ENCODE data around the gene ID1. TPM values are rescaled to one million over a fixed set of nuclear protein-coding genes. Genes with fewer than 3 reads are reported as not detected.
"Not testable (repeated sequence)": the region's sequence is repeated elsewhere in the genome, so short reads cannot be mapped to it uniquely, and the experiment has no call there.

The ID1 gene
- total RNA-seq, 2 experiments from 2014 or later: 0.85 to 1.4 TPM

GRCh38 chr20:31595654-31596411 is 9.3 kb upstream of the ID1 start:
- Mint-ChIP-seq H3K4me1 (no peaks in the 10 kb centered on the region), H3K27me3 (peaks cover 1% of the 10 kb centered on the region), H3K27ac (no peak overlapping the region), H3K4me3 (no peak overlapping the region), H3K36me3 (ENCODE audit: low read depth) (no peaks in the 10 kb centered on the region), H3K9me3 (no peaks in the 10 kb centered on the region)
- POLR2A ChIA-PET: no interaction called here
- no peak for DNase-seq
- CTCF ChIA-PET: interaction anchor here (1.1 to 2.2 kb wide), 3 partner anchors 16 to 33 kb away, joined by 3 to 9 read pairs (median 6); no protein-coding TSS in a partner anchor

- POLR2A ChIA-PET; H3K36me3 Mint-ChIP-seq (ENCODE audit: low read depth); DNase-seq; H3K4me3 Mint-ChIP-seq; H3K4me1 Mint-ChIP-seq; H3K9me3 Mint-ChIP-seq; H3K27me3 Mint-ChIP-seq; H3K27ac Mint-ChIP-seq: not testable (repeated sequence)
- CTCF ChIA-PET: interaction anchor here (1.1 to 2.2 kb wide), 3 partner anchors 14 to 16 kb away, joined by 3 to 9 read pairs (median 6); no protein-coding TSS in a partner anchor
Observed at GRCh38 chr20:31596412-31596715, 8.7 kb upstream of the ID1 start.

- CTCF ChIA-PET: interaction anchor here (1.1 to 1.4 kb wide), 2 partner anchors 14 to 17 kb away, joined by 3 to 6 read pairs; no protein-coding TSS in a partner anchor
- Mint-ChIP-seq H3K36me3 (ENCODE audit: low read depth) (no peaks in the 10 kb centered on the region), H3K27ac (no peak overlapping the region), H3K4me1 (no peaks in the 10 kb centered on the region), H3K27me3 (peaks cover 1% of the 10 kb centered on the region), H3K4me3 (no peak overlapping the region), H3K9me3 (no peaks in the 10 kb centered on the region)
- DNase-seq: no peak
- POLR2A ChIA-PET: no interaction called here
Observed at GRCh38 chr20:31596831-31597480, 8.1 kb upstream of the ID1 start.

- no peak for DNase-seq
- CTCF ChIA-PET: interaction anchor here (0.7 to 1.2 kb wide), 3 partner anchors 11 to 465 kb away, joined by 3 to 9 read pairs (median 3); no protein-coding TSS in a partner anchor
- Mint-ChIP-seq H3K27ac (no peak overlapping the region), H3K4me3 (no peak overlapping the region), H3K9me3 (no peaks in the 10 kb centered on the region), H3K4me1 (peaks cover 1% of the 10 kb centered on the region), H3K36me3 (ENCODE audit: low read depth) (no peaks in the 10 kb centered on the region), H3K27me3 (peaks cover 3% of the 10 kb centered on the region)
- POLR2A ChIA-PET: no interaction called here
Observed at GRCh38 chr20:31597481-31597855, 7.6 kb upstream of the ID1 start.

GRCh38 chr20:31602431-31602778 is 2.7 kb upstream of the ID1 start:
- ChIA-PET POLR2A (no interaction called here), CTCF (interaction anchor here (0.8 to 5.9 kb wide), 5 partner anchors 10 to 121 kb away, joined by 4 to 53 read pairs (median 16); partner anchors contain the start of gene BCL2L1)
- Mint-ChIP-seq H3K4me1 (peaks cover 29% of the 10 kb centered on the region), H3K9me3 (no peaks in the 10 kb centered on the region), H3K4me3 (no peak overlapping the region), H3K27ac (peak overlapping the region; percentile 66), H3K27me3 (peaks cover 35% of the 10 kb centered on the region), H3K36me3 (ENCODE audit: low read depth) (no peaks in the 10 kb centered on the region)
- no peak for DNase-seq

GRCh38 chr20:31602779-31603441 is 2.2 kb upstream of the ID1 start:
- Mint-ChIP-seq H3K27ac (peak overlapping the region; percentile 66), H3K9me3 (no peaks in the 10 kb centered on the region), H3K36me3 (ENCODE audit: low read depth) (no peaks in the 10 kb centered on the region), H3K27me3 (peaks cover 40% of the 10 kb centered on the region), H3K4me1 (peaks cover 29% of the 10 kb centered on the region), H3K4me3 (peak overlapping the region; percentile 37)
- POLR2A ChIA-PET: interaction anchor here (1.8 kb wide), 1 partner anchor 30 kb away, joined by 9 read pairs; no protein-coding TSS in a partner anchor
- CTCF ChIA-PET: interaction anchor here (0.6 to 5.9 kb wide), 8 partner anchors 9 to 121 kb away, joined by 3 to 53 read pairs (median 16); partner anchors contain the start of gene BCL2L1
- DNase-seq: peak; percentile 55

- Mint-ChIP-seq H3K4me3 (peak overlapping the region; percentile 84), H3K27ac (peak overlapping the region; percentile 33), H3K36me3 (ENCODE audit: low read depth) (no peaks in the 10 kb centered on the region), H3K9me3 (no peaks in the 10 kb centered on the region), H3K27me3 (peaks cover 46% of the 10 kb centered on the region), H3K4me1 (peaks cover 29% of the 10 kb centered on the region)
- DNase-seq: peak; percentile 85
- ChIA-PET CTCF (interaction anchor here (1.1 to 5.9 kb wide), 9 partner anchors 8 to 120 kb away, joined by 3 to 53 read pairs (median 15); partner anchors contain the start of gene BCL2L1), POLR2A (interaction anchor here (1.8 kb wide), 1 partner anchor 31 kb away, joined by 9 read pairs; no protein-coding TSS in a partner anchor)
Observed at GRCh38 chr20:31603822-31604566, 1.1 kb upstream of the ID1 start.

GRCh38 chr20:31604567-31605030 is 490 bp upstream of the ID1 start:
- peaks cover 46% of the 10 kb centered on the region for H3K27me3 Mint-ChIP-seq
- POLR2A ChIA-PET: interaction anchor here (1.8 kb wide), 1 partner anchor 32 kb away, joined by 9 read pairs; no protein-coding TSS in a partner anchor
- H3K4me3 Mint-ChIP-seq: peak overlapping the region; percentile 84

GRCh38 chr20:31605902-31606803 is 1.1 kb downstream of the ID1 start:
- no peak for DNase-seq
- H3K4me1 Mint-ChIP-seq: peaks cover 31% of the 10 kb centered on the region
- H3K27ac Mint-ChIP-seq: peak overlapping the region; percentile 10
- H3K4me3 Mint-ChIP-seq: peak overlapping the region; percentile 84
- H3K27me3 Mint-ChIP-seq: peaks cover 45% of the 10 kb centered on the region
- POLR2A ChIA-PET: interaction anchor here (1.0 kb wide), 1 partner anchor 33 kb away, joined by 7 read pairs; no protein-coding TSS in a partner anchor
- CTCF ChIA-PET: interaction anchor here (0.6 to 8.1 kb wide), 9 partner anchors 29 to 117 kb away, joined by 3 to 282 read pairs (median 15); partner anchors contain the start of gene BCL2L1
- H3K9me3 Mint-ChIP-seq: no peaks in the 10 kb centered on the region
- H3K36me3 Mint-ChIP-seq (ENCODE audit: low read depth): no peaks in the 10 kb centered on the region

More at GRCh38 chr20:31604567-31605030, 490 bp upstream of the ID1 start:
- H3K4me1 Mint-ChIP-seq: peaks cover 29% of the 10 kb centered on the region
- no peak for DNase-seq
- H3K27ac Mint-ChIP-seq: peak overlapping the region; percentile 33
- CTCF ChIA-PET: interaction anchor here (0.6 to 5.9 kb wide), 11 partner anchors 8 to 119 kb away, joined by 3 to 53 read pairs (median 13); partner anchors contain the start of gene BCL2L1
- H3K9me3 Mint-ChIP-seq: no peaks in the 10 kb centered on the region
- no peaks in the 10 kb centered on the region for H3K36me3 Mint-ChIP-seq (ENCODE audit: low read depth)

GRCh38 chr20:31606804-31607639 is 1.9 kb downstream of the ID1 start:
- Mint-ChIP-seq H3K9me3 (no peaks in the 10 kb centered on the region), H3K27me3 (peaks cover 45% of the 10 kb centered on the region), H3K36me3 (ENCODE audit: low read depth) (no peaks in the 10 kb centered on the region), H3K4me1 (peaks cover 31% of the 10 kb centered on the region), H3K4me3 (peak overlapping the region; percentile 84), H3K27ac (no peak overlapping the region)
- POLR2A ChIA-PET: no interaction called here
- no peak for DNase-seq
- CTCF ChIA-PET: interaction anchor here (1.2 to 8.1 kb wide), 4 partner anchors 30 to 117 kb away, joined by 4 to 282 read pairs (median 5); a partner anchor contains a TSS
